WTC11 (cell line): Measurements from ENCODE around the gene ARHGAP4.

Experiments
- ATF3 ChIP-seq: sonication (generic); formaldehyde crosslinking; conservative IDR thresholded peaks from 2 replicates; pipeline ENCODE4 v1.8.1; 2022; ENCODE audit warnings: mild to moderate bottlenecking, missing genetic modification reagents
- ELF4 ChIP-seq: sonication (generic); formaldehyde crosslinking; IDR thresholded peaks from 2 replicates; pipeline ENCODE4 v1.8.1; 2022; ENCODE audit warnings: low read depth, mild to moderate bottlenecking, moderate library complexity, missing genetic modification reagents
- ESRRA ChIP-seq: sonication (generic); formaldehyde crosslinking; IDR thresholded peaks from 2 replicates; pipeline ENCODE4 v1.8.1; 2022; ENCODE audit warnings: mild to moderate bottlenecking, missing genetic modification reagents, borderline replicate concordance
- FOXJ3 ChIP-seq: sonication (generic); formaldehyde crosslinking; IDR thresholded peaks from 2 replicates; pipeline ENCODE4 v1.9.0; 2021; ENCODE audit warnings: missing genetic modification reagents, mild to moderate bottlenecking, borderline replicate concordance
- FOXP1 ChIP-seq: sonication (generic); formaldehyde crosslinking; IDR thresholded peaks from 2 replicates; pipeline ENCODE4 v1.8.0; 2022; ENCODE audit warnings: missing genetic modification reagents, mild to moderate bottlenecking, moderate library complexity, borderline replicate concordance
- JUN ChIP-seq: sonication (generic); formaldehyde crosslinking; IDR thresholded peaks from 2 replicates; pipeline ENCODE4 v1.8.0; 2023; ENCODE audit warnings: mild to moderate bottlenecking, missing genetic modification reagents
- NFYB ChIP-seq: sonication (generic); formaldehyde crosslinking; conservative IDR thresholded peaks from 2 replicates; pipeline ENCODE4 v1.8.0; 2022; ENCODE audit warnings: low read depth, missing genetic modification reagents
- NR1H2 ChIP-seq: sonication (generic); formaldehyde crosslinking; IDR thresholded peaks from 2 replicates; pipeline ENCODE4 v1.9.0; 2021; ENCODE audit warnings: mild to moderate bottlenecking, moderate library complexity, missing genetic modification reagents
- NR3C1 ChIP-seq: sonication (generic); formaldehyde crosslinking; conservative IDR thresholded peaks from 2 replicates; pipeline ENCODE4 v1.8.1; 2023; ENCODE audit warnings: low read depth, mild to moderate bottlenecking, missing genetic modification reagents
- TF ChIP-seq, protein P1 (sequence below): fragments of 200-600 bp; IDR thresholded peaks from 2 replicates; pipeline ENCODE4 v1.8.0; 2022; ENCODE audit warnings: antibody characterized with exemption
- TF ChIP-seq, protein P2 (sequence below): sonication (generic); formaldehyde crosslinking; IDR thresholded peaks from 2 replicates; pipeline ENCODE4 v1.8.0; 2022; ENCODE audit warnings: missing genetic modification reagents
- TF ChIP-seq, protein P3 (sequence below): sonication (generic); formaldehyde crosslinking; IDR thresholded peaks from 2 replicates; pipeline ENCODE4 v1.8.0; 2022; ENCODE audit warnings: mild to moderate bottlenecking, missing genetic modification reagents

GRCh38 chrX:153874366-153875125 is 51.5 kb downstream of the ARHGAP4 start:
- TF ChIP-seq ELF4 (no peak), FOXP1 (CRISPR knock-in tag) (no peak), NR1H2 (CRISPR knock-in tag) (no peak), JUN (CRISPR knock-in tag) (no peak), NFYB (CRISPR knock-in tag) (no peak), ATF3 (CRISPR knock-in tag) (no peak), FOXJ3 (CRISPR knock-in tag) (no peak), NR3C1 (CRISPR knock-in tag) (no peak), ESRRA (CRISPR knock-in tag) (no peak)
- TF ChIP-seq, protein P1, sequence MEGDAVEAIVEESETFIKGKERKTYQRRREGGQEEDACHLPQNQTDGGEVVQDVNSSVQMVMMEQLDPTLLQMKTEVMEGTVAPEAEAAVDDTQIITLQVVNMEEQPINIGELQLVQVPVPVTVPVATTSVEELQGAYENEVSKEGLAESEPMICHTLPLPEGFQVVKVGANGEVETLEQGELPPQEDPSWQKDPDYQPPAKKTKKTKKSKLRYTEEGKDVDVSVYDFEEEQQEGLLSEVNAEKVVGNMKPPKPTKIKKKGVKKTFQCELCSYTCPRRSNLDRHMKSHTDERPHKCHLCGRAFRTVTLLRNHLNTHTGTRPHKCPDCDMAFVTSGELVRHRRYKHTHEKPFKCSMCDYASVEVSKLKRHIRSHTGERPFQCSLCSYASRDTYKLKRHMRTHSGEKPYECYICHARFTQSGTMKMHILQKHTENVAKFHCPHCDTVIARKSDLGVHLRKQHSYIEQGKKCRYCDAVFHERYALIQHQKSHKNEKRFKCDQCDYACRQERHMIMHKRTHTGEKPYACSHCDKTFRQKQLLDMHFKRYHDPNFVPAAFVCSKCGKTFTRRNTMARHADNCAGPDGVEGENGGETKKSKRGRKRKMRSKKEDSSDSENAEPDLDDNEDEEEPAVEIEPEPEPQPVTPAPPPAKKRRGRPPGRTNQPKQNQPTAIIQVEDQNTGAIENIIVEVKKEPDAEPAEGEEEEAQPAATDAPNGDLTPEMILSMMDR, result no peak
- TF ChIP-seq, protein P2, sequence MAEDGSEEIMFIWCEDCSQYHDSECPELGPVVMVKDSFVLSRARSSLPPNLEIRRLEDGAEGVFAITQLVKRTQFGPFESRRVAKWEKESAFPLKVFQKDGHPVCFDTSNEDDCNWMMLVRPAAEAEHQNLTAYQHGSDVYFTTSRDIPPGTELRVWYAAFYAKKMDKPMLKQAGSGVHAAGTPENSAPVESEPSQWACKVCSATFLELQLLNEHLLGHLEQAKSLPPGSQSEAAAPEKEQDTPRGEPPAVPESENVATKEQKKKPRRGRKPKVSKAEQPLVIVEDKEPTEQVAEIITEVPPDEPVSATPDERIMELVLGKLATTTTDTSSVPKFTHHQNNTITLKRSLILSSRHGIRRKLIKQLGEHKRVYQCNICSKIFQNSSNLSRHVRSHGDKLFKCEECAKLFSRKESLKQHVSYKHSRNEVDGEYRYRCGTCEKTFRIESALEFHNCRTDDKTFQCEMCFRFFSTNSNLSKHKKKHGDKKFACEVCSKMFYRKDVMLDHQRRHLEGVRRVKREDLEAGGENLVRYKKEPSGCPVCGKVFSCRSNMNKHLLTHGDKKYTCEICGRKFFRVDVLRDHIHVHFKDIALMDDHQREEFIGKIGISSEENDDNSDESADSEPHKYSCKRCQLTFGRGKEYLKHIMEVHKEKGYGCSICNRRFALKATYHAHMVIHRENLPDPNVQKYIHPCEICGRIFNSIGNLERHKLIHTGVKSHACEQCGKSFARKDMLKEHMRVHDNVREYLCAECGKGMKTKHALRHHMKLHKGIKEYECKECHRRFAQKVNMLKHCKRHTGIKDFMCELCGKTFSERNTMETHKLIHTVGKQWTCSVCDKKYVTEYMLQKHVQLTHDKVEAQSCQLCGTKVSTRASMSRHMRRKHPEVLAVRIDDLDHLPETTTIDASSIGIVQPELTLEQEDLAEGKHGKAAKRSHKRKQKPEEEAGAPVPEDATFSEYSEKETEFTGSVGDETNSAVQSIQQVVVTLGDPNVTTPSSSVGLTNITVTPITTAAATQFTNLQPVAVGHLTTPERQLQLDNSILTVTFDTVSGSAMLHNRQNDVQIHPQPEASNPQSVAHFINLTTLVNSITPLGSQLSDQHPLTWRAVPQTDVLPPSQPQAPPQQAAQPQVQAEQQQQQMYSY (CRISPR knock-in tag), result no peak
- TF ChIP-seq, protein P3, sequence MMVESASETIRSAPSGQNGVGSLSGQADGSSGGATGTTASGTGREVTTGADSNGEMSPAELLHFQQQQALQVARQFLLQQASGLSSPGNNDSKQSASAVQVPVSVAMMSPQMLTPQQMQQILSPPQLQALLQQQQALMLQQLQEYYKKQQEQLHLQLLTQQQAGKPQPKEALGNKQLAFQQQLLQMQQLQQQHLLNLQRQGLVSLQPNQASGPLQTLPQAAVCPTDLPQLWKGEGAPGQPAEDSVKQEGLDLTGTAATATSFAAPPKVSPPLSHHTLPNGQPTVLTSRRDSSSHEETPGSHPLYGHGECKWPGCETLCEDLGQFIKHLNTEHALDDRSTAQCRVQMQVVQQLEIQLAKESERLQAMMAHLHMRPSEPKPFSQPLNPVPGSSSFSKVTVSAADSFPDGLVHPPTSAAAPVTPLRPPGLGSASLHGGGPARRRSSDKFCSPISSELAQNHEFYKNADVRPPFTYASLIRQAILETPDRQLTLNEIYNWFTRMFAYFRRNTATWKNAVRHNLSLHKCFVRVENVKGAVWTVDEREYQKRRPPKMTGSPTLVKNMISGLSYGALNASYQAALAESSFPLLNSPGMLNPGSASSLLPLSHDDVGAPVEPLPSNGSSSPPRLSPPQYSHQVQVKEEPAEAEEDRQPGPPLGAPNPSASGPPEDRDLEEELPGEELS (CRISPR knock-in tag), result no peak
